GM11168 (cell line): ENCODE results near the gene TAF11.
"Not testable (repeated sequence)": the region's sequence is repeated elsewhere in the genome, so short reads cannot be mapped to it uniquely, and the experiment has no call there.

Experiments used
- in situ Hi-C: fragments of 300-500 bp; cut with MboI; formaldehyde crosslinking; loops from one replicate; pipeline ENCODE4 v1.12.0; 2022; ENCODE audit warnings: low sequenced_read_pairs; ENCODE audit not compliant: unreplicated experiment

TAF11 gene

DNA sequence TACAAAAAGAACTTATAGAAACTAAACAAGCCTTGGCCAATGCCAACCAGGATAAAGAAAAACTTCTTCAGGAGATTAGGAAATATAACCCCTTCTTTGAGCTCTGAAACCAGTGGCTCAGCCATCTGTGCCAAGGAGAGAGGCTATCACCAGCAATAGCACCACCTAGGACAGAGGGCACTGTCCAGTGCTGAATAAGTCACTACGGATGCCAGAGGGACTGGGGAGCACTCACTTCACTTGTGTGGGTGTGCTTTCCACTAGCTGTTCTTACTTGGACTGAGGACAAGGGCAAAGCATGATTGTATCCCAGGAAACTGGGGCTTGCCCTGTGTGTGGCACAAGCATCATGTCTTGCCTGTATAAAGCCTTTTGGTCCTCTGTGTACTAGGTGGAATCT is 15.5 kb downstream of the TAF11 start:
- in situ Hi-C loops = no loop called here

DNA sequence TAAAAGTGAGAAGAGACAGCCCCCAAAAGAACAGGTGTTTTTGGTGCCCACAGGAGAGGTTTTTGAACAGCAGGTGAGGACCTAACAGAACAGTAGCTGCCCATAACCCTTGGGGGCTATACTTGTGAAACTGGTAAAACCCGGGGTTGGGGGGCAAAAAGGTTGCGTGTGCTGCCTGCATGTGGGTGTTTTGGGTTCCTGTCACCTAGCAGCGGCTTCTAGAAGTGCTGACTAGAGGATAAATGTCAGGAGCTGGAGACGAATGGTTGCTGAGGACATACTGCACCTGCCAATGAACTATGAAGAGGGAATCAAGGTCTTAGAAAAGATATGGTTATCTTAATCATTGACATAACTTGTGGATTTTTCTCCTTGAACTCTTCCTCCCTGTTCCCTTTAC is 16.0 kb downstream of the TAF11 start:
- in situ Hi-C loops = no loop called here

DNA sequence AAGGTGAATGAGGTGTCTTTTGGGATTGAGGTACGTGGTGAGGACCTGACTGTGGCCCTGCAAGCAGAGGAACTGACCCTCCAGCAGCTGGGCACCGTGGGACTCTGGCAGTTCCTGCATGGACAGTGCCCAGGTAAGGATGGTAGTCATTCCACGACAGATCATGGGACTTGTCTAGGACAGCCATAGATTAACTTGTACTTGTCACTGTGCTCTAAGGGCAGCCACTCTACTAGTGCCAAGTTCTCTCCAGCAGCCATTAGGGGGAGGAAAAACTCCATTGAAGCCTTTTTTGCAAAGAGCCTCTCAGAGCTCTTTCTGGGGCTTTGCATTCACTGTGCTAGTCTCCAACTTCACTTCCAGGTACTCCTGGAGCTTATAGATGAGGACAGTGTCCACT is 20.4 kb downstream of the TAF11 start:
- in situ Hi-C loops = no loop called here

DNA sequence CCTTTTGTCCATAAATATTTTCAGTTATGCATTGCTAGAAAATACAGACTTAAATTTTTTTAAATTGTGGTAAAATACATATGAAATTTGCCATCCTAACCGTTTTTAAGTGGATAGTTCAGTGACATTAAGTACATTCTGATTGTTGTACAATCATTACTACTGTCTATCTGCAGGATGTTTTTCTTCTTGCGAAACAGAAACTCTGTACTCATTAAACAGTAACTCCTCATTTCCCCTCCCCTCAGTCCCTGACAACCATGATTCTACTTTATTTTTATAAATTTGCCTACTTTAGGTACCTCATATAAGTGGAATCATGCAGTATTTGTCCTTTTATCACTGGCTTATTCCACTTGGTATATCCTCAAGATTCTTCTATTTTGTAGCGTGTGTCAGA is 21.3 kb downstream of the TAF11 start:
- in situ Hi-C loops = no loop called here

DNA sequence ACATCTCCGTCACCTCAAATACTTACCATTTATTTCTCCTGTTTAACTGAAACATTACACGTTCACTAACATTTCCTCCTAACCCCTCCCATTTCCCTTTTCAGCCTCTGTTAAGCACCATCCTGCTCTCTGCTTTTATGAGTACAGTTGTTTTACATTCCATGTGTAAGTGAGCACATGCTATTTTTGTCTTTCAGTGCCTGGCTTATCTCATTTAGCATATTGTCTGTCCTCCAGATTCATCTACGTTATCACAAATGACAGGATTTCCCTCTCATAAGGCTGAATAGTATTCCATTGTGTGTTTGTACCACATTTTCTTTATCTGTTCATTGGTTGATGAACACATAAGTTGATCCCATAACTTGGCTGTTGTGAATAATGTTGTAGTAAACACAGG is 22.7 kb downstream of the TAF11 start:
- in situ Hi-C loops = no loop called here

DNA sequence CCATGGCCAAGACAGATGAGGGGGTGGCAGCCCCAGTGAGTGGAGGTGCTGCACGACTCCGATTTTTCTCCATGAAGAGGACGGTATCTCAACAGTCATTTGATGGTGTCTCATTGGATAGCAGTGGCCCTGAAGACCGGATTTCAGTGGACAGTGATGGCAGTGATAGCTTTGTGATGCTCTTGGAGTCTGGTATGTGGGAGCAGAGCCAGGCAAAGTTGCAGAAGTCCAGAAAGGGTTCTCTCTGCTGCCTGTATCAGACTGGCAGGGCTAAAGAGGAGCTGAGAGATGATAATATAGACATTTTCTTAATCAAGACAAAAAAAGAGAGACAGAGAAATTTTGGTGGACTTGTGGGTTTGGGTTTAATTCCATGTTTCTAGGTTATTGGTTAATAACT is 23.8 kb downstream of the TAF11 start:
- in situ Hi-C loops = no loop called here

DNA sequence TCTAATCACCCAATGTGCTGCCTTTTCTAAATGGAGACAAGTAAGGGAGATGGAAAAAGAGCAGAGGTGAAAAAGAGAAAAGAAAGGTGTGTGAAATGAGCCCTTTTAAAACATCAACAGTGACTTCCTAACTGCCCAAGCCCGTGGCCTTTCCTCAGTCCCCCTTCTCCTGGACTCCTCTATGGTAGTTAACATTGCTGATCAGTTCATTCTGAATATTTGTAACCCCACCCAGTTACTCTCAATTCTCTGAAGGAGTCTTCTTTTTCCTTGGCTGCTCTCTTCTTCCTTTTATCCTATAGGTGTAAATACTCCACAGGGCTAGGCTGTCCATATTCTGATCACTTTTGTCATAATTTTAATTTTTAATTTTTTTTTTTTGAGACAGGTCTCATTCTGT is 27.1 kb downstream of the TAF11 start:
- in situ Hi-C loops = no loop called here

DNA sequence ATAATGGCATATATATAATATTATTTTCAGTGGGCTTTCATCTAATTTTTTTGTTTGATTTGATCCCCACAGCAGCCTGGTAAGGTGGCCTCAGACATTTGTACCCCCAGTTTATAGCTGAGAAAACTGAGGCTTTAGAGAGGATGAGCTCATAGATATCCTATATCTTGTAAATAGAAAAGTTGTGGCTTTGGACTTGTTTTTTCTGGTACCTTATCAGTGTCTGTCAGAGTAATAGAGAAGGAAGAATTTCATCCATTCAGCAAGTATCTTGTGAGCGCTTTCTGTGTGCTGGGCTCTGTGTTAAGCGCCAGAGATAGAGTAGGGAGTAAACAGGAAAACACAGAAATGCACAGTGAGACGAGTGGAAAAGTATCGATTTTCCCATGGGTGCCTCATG is 27.9 kb downstream of the TAF11 start:
- in situ Hi-C loops = loop anchor here (10.0 kb wide), 1 partner anchor 625 kb away; the partner anchor contains the start of gene HMGA1

DNA sequence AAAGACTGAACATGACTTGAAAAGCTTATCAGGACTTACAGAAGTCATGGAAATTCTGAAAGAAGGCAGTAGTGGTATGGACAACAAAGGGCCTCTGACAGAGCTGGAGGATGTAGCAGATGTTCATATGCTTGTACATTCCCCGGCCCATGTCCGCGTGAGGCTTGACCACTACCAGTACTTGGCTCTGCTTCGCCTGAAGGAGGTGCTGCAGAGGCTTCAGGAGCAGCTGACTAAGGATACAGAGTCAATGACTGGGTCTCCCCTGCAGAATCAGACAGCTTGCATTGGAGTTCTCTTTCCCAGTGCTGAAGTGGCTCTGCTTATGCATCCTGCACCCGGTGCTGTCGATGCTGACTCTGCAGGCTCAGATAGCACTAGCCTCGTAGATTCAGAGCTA is 29.2 kb downstream of the TAF11 start:
- in situ Hi-C loops = loop anchor here (10.0 kb wide), 1 partner anchor 624 kb away; the partner anchor contains the start of gene HMGA1

DNA sequence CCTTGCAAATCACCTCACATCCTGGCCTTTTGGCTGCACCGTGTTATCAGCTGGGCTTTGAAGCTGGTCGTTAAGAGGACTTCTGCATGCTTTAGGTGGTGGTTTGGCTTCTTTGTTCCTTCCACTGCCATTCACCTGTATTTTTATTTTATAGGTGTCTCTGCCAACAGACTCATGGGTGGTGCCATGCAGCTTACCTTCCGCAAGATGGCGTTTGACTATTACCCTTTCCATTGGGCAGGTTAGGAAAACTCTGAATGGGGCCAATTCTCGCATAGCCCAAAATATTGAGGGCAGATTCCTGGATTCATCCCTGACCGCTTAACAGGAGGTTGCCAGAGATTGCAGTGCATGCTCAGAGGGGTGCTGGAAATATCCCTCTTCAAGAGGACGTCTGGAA is 32.4 kb downstream of the TAF11 start:
- in situ Hi-C loops = loop anchor here (10.0 kb wide), 1 partner anchor 621 kb away; the partner anchor contains the start of gene HMGA1

DNA sequence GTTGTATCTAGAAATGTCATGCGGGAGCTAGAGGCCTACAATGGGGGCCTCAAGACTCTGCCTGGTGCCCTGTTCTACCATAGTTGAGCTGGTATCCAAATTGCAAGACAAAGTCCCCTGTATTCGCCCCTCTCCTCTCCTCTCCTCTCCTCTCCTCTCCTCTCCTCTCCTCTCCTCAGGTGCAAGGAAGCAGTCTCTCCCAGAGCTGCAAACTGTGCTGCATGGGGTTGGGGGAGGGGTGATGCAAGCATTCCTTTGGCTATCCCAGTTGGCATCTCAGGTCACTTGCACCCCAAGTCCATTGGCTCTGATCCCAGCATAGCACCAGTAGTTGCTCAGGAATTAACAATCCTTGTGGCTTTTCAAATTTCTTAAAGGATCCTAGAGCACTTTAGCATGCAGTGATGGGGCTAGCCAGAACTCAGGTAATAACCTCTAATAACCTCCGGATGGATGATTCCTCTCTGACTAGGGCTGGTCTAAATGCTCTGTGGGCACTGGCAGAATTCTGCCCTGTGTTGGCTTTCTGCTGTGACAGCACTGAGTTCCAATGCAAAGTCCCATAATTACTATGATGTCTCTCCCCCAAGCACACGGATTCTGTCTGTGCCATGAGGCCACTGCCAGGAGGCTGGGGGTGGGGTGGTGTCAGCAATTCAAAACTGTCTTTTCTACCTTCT is 35.3 kb downstream of the TAF11 start:
- in situ Hi-C loops = loop anchor here (10.0 kb wide), 1 partner anchor 618 kb away; the partner anchor contains the start of gene HMGA1

DNA sequence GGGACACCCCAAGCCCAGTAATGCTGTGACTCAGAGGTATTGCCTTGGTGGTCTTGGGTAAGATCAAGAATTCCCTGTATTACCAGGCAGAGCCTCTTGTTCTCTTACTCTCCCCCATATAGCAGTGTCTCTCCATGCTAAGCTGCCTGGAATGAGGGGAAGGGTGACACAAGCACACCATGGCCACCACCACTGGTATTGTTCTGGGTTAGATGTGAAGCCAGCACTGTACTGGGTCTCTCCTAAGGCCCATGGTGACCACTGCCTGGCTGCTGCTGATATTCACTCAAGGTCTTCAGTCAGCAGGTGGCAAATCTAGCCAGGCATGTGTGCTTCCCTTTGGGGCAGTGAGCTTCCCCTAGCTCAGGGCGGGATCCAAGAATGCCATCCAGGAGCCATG is 36.5 kb downstream of the TAF11 start:
- in situ Hi-C loops = loop anchor here (10.0 kb wide), 1 partner anchor 617 kb away; the partner anchor contains the start of gene HMGA1

DNA sequence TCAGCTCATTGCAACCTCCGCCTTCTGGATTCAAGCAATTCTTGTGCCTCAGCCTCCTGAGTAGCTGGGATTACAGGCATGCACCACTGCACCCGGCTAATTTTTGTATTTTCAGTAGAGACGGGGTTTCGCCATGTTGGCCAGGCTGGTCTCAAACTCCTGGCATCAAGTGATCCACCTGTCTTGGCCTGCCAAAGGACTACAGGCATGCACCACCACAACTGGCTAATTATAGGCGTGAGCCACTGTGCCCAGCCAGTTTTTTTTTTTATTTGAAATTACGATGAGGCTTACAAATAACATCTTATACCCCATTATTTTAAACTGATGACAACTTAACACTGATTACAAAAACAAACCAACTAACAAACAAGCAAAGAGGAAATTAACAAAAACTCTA is 38.8 kb downstream of the TAF11 start:
- in situ Hi-C loops = not testable (repeated sequence)

DNA sequence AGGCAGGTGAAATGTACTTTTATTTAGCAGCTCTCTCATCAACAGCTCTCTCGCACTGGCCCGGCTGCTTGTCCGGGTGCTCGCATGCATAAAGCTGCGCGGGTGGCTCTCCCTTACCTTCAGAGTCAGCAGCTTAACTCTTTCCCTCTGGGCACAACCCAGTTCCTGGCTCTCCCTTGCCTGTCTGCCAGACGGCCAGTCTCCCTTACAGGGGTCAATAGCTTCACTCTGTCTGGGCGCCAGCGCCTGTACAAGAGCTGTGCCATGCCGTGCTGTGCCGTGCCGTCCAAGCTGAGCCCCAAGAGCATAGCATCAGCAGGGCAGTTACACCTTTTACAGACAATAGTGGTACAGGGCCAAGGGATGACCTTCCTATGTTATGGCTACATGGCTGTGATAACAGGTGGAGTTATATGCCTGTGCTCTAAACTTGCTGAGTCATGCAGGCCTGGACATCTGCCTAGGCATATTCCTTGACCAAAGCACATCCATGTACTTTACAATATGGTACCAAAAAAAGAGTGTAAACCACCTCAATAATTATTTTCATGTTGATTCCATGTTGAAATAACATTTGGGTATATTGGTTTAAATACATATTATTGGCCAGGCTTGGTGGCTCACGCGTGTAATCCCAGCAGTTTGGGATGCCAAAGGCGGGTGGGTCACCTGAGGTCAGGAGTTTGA is 48.0 kb downstream of the TAF11 start:
- in situ Hi-C loops = no loop called here

DNA sequence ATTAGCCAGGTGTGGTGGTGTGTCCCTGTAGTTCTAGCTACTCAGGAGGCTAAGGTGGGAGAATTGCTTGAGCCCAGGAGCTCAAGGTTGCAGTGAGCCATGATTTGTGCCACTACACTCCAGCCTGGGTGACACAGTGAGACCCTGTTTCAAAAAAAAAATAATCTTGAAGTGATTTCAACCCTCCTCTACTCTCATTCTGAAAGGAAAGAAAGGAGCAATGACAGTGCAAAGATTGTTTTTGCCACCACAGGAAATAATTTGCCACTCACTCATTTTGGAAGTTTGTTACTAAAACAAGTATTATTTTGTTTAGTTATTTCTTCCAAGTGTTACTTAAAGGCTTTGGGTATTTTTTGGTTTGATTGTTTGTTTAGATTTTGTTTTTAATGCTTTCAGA is 50.3 kb downstream of the TAF11 start:
- in situ Hi-C loops = no loop called here

DNA sequence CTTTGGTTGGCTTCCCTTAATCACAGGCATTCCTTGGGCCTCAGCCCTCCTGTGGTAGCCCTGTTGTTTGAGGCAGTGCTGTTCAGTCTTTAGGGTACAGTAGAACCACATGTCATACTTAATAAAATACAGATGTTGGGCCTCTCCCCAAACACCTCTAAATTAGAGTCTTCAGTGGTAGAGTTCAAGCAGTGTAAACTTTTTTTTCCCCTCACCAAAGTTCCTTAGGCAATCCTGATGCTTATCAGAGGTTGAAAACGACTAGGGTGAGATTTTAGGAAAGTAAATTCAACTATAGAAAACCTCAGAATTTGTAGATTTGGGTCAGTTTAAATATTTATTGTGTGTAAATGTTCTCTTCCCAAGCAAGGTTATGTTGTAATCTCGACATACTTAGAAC is 51.4 kb downstream of the TAF11 start:
- in situ Hi-C loops = no loop called here

DNA sequence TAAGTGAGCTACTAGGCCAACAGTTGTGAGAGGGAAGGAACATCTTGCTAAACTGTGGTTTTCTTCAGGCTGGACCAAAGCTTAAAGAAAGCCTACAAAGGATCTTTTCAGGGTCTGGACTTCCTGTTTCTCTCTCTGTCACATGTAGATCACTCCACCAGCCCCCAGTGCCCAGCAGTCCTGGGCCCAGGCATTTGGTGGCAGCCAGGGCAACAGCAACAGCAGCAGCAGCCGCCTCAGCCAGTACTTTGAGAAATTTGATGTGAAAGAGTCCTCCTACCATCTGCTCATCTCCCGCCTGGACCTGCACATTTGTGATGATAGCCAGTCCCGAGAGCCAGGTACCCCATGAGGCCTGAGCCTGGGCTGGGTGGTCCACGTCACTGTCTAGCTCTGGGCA is 51.8 kb downstream of the TAF11 start:
- in situ Hi-C loops = no loop called here

DNA sequence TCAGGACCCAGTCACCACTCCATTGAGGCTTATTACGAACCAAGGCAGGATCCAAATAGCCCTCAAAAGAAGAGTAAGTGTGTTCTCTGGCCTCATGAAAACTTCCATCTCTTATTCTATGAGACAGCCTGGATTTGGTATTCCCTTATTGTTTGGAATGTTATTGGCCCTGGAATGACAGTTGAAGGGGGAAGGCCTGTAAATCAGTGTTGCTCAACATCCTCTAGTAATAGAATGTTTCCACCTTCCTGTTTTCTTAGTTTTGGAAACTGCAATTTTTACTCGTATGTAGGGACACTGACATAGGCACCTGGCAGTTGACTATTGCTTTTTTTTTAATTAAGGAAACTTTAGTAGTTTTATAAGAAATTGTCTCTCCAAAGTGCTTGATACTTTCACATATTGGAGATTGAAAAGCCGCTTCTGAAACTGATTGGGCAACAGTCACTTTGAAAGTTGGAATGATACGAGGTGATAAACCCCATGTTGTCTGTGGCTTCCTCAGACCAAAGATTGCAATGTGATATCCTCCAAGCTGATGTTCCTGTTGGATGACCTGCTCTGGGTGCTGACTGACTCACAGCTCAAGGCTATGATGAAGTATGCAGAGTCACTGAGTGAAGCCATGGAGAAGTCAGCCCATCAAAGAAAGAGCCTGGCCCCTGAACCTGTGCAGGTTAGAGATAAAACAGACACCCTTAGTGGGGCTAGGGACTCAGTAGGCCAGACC is 52.9 kb downstream of the TAF11 start:
- in situ Hi-C loops = no loop called here

DNA sequence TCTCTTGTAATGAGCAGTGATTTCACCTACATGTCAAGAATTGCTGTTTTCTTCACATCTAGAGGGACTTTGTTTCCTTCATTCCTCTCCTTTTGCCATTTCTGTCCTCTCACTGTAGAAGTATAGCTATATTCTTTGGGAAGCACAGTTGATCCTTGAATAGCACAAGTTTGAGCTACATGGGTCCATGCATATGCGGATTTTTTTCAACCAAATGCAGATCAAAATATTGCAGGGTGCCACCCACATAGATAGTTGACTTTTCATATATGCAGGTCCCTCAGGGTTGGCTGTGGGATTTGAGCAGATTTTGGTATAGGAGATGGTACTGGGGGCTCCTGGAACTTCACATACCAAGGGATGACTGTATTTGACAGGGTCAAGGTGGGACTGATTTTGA is 54.9 kb downstream of the TAF11 start:
- in situ Hi-C loops = no loop called here

DNA sequence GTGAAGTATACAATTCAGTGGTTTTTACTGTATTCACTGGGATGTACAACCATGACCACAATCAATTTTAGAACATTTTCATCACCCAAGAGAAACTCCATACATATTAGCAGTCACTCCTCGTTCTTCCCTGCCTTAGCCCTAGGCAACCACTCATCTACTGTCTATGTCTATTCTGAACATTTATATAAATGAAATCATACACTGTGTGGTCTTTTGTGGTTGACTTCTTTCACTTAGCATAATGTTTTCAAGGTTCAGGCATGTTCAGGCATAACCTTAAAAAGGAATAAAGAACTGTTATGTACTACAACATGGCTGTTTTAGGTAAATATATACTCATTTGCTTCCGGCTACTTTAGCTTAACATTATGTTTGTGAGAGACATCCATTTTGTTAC is 58.7 kb downstream of the TAF11 start:
- in situ Hi-C loops = no loop called here
